Measurements from ENCODE around the gene PLEKHG4. TPM values are rescaled to one million over a fixed set of nuclear protein-coding genes. Genes with fewer than 3 reads are reported as not detected.

The PLEKHG4 gene
- polyA plus RNA-seq, 2 of the 4 experiments (the other 2 are of a cell fraction) = 10.0 to 15.9 TPM

DNA sequence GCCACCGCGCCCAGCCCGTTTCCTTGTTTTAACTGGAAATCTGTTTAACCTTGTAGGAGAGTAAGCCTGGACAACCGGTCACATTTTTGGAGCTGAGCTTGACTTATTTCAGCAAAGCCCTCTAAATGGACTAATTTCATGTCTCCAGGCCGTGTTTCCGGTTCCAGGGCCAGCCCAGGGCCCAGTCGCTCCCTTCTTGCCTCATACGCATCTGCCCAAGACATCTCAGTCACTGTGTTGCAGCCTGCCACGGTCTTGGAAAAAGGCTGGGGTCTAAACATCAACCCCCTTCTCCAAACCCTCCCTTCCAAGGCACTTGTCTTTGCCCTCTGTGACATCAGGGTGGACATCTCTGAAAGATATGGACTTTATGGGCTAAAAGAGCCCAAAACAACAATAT lies 18.9 kb downstream of the PLEKHG4 start:
- DNase-seq (ENCODE audit: low read depth in 1 of 2, low spot score in 1 of 2) = no peak
- Histone ChIP-seq H3K27ac (no peak overlapping the region), H3K4me1 (no peaks in the 10 kb centered on the region), H3K9me3 (no peaks in the 10 kb centered on the region), H3K4me3 (no peak overlapping the region), H3K4me2 (no peak overlapping the region)
- ChIA-PET CTCF (interaction anchor here (1.5 to 5.1 kb wide), 3 partner anchors 12 to 102 kb away, joined by 4 to 31 read pairs (median 5); partner anchors contain the start of genes KCTD19 and LRRC36), POLR2A (no interaction called here)
- WGBS (ENCODE audit: missing lambda C conversion rate) = 84% methylated on average over 9 of the region's 9 CpGs
- FAIRE-seq = no peak
- TF ChIP-seq, protein P1, sequence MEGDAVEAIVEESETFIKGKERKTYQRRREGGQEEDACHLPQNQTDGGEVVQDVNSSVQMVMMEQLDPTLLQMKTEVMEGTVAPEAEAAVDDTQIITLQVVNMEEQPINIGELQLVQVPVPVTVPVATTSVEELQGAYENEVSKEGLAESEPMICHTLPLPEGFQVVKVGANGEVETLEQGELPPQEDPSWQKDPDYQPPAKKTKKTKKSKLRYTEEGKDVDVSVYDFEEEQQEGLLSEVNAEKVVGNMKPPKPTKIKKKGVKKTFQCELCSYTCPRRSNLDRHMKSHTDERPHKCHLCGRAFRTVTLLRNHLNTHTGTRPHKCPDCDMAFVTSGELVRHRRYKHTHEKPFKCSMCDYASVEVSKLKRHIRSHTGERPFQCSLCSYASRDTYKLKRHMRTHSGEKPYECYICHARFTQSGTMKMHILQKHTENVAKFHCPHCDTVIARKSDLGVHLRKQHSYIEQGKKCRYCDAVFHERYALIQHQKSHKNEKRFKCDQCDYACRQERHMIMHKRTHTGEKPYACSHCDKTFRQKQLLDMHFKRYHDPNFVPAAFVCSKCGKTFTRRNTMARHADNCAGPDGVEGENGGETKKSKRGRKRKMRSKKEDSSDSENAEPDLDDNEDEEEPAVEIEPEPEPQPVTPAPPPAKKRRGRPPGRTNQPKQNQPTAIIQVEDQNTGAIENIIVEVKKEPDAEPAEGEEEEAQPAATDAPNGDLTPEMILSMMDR (IDR thresholded peaks at IDR 0.05) = no peak
- no peak for TF ChIP-seq RFX5 (IDR thresholded peaks at IDR 0.05)
- TF ChIP-seq RAD21 (conservative IDR thresholded peaks at IDR 0.05 in 1 of 2, IDR thresholded peaks at IDR 0.05 in 1 of 2) = no peak
- no peak for ATAC-seq

DNA sequence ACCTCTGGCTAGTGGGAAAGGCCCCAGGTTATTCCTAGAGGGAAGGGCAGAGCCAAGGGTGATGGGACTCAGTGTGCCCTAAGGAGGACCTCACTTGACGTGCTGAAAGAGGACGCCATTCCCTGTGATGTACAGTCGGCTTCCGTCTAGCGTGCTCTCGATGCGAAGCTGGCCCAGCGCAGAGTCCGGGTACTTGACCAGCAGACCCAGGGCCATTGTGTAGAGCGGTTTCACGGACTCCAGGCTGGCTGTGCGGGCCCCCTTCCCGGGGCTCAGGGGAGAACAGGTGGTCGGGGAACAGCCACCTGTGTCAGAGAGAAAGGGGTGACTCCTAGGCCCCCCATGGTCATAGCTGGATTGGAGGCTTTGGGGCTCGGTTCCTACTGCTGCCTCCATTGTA lies 19.9 kb downstream of the PLEKHG4 start:
- POLR2A ChIA-PET = no interaction called here
- H3K4me1 ChIP-seq = no peaks in the 10 kb centered on the region
- CTCF ChIA-PET = interaction anchor here (1.1 to 2.1 kb wide), 3 partner anchors 17 to 129 kb away, joined by 3 to 5 read pairs (median 3); no protein-coding TSS in a partner anchor
- FAIRE-seq (no peak), DNase-seq (ENCODE audit: low read depth in 1 of 2, low spot score in 1 of 2) (no peak), ATAC-seq (no peak)
- H3K4me3 ChIP-seq = no peak overlapping the region
- H3K9me3 ChIP-seq = no peaks in the 10 kb centered on the region
- H3K4me2 ChIP-seq = no peak overlapping the region
- 90% methylated on average over 13 of the region's 15 CpGs for WGBS (ENCODE audit: missing lambda C conversion rate)
- TF ChIP-seq GATA3 (IDR thresholded peaks at IDR 0.05; ENCODE audit: borderline replicate concordance) (no peak), TP53 (CRISPR knock-in tag; IDR thresholded peaks at IDR 0.05) (no peak), NR3C1 (IDR thresholded peaks at IDR 0.05) (no peak), POLR2A (IDR thresholded peaks at IDR 0.05; ENCODE audit: low read length) (no peak), EP300 (IDR thresholded peaks at IDR 0.05) (no peak), POLR2AphosphoS2 (conservative IDR thresholded peaks at IDR 0.05; ENCODE audit: low read length) (no peak), ZFP36 (IDR thresholded peaks at IDR 0.05; ENCODE audit: borderline replicate concordance, partially characterized antibody) (no peak), EHMT2 (IDR thresholded peaks at IDR 0.05; ENCODE audit: low read depth) (no peak), CBX8 (IDR thresholded peaks at IDR 0.05) (no peak), MYC (IDR thresholded peaks at IDR 0.05; ENCODE audit: borderline replicate concordance, low read length) (no peak), RAD21 (conservative IDR thresholded peaks at IDR 0.05 in 1 of 2, IDR thresholded peaks at IDR 0.05 in 1 of 2) (no peak), HDAC2 (IDR thresholded peaks at IDR 0.05) (no peak), KDM5A (IDR thresholded peaks at IDR 0.05) (no peak)
- TF ChIP-seq, protein P1 (IDR thresholded peaks at IDR 0.05) = no peak
- TF ChIP-seq, protein P2, sequence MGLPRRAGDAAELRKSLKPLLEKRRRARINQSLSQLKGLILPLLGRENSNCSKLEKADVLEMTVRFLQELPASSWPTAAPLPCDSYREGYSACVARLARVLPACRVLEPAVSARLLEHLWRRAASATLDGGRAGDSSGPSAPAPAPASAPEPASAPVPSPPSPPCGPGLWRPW (IDR thresholded peaks at IDR 0.05) = no peak
- TF ChIP-seq, protein P3, sequence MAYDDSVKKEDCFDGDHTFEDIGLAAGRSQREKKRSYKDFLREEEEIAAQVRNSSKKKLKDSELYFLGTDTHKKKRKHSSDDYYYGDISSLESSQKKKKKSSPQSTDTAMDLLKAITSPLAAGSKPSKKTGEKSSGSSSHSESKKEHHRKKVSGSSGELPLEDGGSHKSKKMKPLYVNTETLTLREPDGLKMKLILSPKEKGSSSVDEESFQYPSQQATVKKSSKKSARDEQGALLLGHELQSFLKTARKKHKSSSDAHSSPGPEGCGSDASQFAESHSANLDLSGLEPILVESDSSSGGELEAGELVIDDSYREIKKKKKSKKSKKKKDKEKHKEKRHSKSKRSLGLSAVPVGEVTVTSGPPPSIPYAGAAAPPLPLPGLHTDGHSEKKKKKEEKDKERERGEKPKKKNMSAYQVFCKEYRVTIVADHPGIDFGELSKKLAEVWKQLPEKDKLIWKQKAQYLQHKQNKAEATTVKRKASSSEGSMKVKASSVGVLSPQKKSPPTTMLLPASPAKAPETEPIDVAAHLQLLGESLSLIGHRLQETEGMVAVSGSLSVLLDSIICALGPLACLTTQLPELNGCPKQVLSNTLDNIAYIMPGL (CRISPR knock-in tag; IDR thresholded peaks at IDR 0.05; ENCODE audit: borderline replicate concordance) = no peak
- TF ChIP-seq, protein P4, sequence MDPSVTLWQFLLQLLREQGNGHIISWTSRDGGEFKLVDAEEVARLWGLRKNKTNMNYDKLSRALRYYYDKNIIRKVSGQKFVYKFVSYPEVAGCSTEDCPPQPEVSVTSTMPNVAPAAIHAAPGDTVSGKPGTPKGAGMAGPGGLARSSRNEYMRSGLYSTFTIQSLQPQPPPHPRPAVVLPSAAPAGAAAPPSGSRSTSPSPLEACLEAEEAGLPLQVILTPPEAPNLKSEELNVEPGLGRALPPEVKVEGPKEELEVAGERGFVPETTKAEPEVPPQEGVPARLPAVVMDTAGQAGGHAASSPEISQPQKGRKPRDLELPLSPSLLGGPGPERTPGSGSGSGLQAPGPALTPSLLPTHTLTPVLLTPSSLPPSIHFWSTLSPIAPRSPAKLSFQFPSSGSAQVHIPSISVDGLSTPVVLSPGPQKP (IDR thresholded peaks at IDR 0.05; ENCODE audit: low read depth, low read length) = no peak
- TF ChIP-seq, protein P5, sequence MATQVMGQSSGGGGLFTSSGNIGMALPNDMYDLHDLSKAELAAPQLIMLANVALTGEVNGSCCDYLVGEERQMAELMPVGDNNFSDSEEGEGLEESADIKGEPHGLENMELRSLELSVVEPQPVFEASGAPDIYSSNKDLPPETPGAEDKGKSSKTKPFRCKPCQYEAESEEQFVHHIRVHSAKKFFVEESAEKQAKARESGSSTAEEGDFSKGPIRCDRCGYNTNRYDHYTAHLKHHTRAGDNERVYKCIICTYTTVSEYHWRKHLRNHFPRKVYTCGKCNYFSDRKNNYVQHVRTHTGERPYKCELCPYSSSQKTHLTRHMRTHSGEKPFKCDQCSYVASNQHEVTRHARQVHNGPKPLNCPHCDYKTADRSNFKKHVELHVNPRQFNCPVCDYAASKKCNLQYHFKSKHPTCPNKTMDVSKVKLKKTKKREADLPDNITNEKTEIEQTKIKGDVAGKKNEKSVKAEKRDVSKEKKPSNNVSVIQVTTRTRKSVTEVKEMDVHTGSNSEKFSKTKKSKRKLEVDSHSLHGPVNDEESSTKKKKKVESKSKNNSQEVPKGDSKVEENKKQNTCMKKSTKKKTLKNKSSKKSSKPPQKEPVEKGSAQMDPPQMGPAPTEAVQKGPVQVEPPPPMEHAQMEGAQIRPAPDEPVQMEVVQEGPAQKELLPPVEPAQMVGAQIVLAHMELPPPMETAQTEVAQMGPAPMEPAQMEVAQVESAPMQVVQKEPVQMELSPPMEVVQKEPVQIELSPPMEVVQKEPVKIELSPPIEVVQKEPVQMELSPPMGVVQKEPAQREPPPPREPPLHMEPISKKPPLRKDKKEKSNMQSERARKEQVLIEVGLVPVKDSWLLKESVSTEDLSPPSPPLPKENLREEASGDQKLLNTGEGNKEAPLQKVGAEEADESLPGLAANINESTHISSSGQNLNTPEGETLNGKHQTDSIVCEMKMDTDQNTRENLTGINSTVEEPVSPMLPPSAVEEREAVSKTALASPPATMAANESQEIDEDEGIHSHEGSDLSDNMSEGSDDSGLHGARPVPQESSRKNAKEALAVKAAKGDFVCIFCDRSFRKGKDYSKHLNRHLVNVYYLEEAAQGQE (IDR thresholded peaks at IDR 0.05) = no peak
- H3K27ac ChIP-seq = no peak overlapping the region

Data from A549 (cell line).